SK-N-SH (cell line): ENCODE measurements around the gene GLRA1. TPM values are rescaled to one million over a fixed set of nuclear protein-coding genes. Genes with fewer than 3 reads are reported as not detected.

Experiments
- CTCF ChIA-PET: fragments of 300-600, 350-600 bp; formaldehyde crosslinking; extraction: SDS; loops from one replicate; lab custom pipeline; 2021; lab: Yijun Ruan, JAX
- POLR2A ChIA-PET: fragments of 350-600 bp; sonication (Branson Sonifier 250); formaldehyde crosslinking; extraction: SDS; loops from one replicate; lab custom pipeline; 2020; ENCODE audit warnings: antibody characterized with exemption, inconsistent platforms; lab: Yijun Ruan, JAX
- DNase-seq: peaks from one replicate; pipeline ENCODE4 v3.0.0; 2012
- H2AFZ ChIP-seq: fragments of 200-600 bp; sonication (generic); 2 replicates; pipeline ENCODE4 v1.8.1; 2016; ENCODE audit warnings: antibody characterized with exemption, mild to moderate bottlenecking, low read depth
- H3F3A ChIP-seq: fragments of 200-600 bp; sonication (generic); replicated peaks from 2 replicates; pipeline ENCODE3; 2016; ENCODE audit warnings: antibody characterized with exemption, mild to moderate bottlenecking; ENCODE audit not compliant: insufficient read depth
- H3K27ac ChIP-seq, 2 experiments: fragments of 200-500 bp in 1 of 2; fragments of 200-600 bp in 1 of 2; sonication (Bioruptor generic) in 1 of 2; sonication (generic), shearing (Covaris generic) in 1 of 2; 2 replicates each; pipeline versions ENCODE4 v1.5.1 to v1.6.1; 2014 to 2016; ENCODE audit warnings: low read depth in 2 of 2, inconsistent platforms in 1 of 2, low read length in 1 of 2, mild to moderate bottlenecking in 1 of 2, mixed read lengths in 1 of 2
- H3K27me3 ChIP-seq: fragments of 200-600 bp; sonication (generic), shearing (Covaris generic); 2 replicates; pipeline ENCODE4 v1.6.1; 2016; ENCODE audit warnings: mixed run types; ENCODE audit not compliant: insufficient read depth
- H3K36me3 ChIP-seq, 2 experiments: fragments of 200-500 bp in 1 of 2; fragments of 200-600 bp in 1 of 2; sonication (Bioruptor generic) in 1 of 2; sonication (generic) in 1 of 2; replicated peaks in 1 of 2; 2 replicates each; pipeline versions ENCODE3 to v1.5.1; 2014 to 2016; ENCODE audit warnings: low read length in 1 of 2, mild to moderate bottlenecking in 1 of 2; ENCODE audit not compliant: insufficient read depth in 2 of 2, control insufficient read depth in 1 of 2
- H3K4me1 ChIP-seq, 2 experiments: fragments of 200-500 bp in 1 of 2; fragments of 200-600 bp in 1 of 2; sonication (Bioruptor generic) in 1 of 2; sonication (generic), shearing (Covaris generic) in 1 of 2; 2 replicates each; pipeline versions ENCODE4 v1.5.1 to v1.6.1; 2014 to 2016; ENCODE audit warnings: low read depth in 1 of 2, low read length in 1 of 2, mixed run types in 1 of 2; ENCODE audit not compliant: insufficient read depth in 2 of 2, control insufficient read depth in 1 of 2
- H3K4me2 ChIP-seq: fragments of 200-600 bp; sonication (generic), shearing (Covaris generic); 2 replicates; pipeline ENCODE4 v1.6.1; 2017; ENCODE audit warnings: mixed run types
- H3K4me3 ChIP-seq, 2 experiments: fragments of 200-500 bp in 1 of 2; fragments of 200-600 bp in 1 of 2; sonication (Bioruptor generic) in 1 of 2; sonication (generic), shearing (Covaris generic) in 1 of 2; 2 replicates each; pipeline versions ENCODE4 v1.5.1 to v1.8.1; 2014 to 2016; ENCODE audit warnings: low read depth in 2 of 2, inconsistent platforms in 1 of 2, low read length in 1 of 2, mild to moderate bottlenecking in 1 of 2, mixed read lengths in 1 of 2, moderate library complexity in 1 of 2
- H3K79me2 ChIP-seq: fragments of 200-600 bp; sonication (generic); 2 replicates; pipeline ENCODE4 v1.8.1; 2017; ENCODE audit warnings: mild to moderate bottlenecking; ENCODE audit not compliant: insufficient read depth
- H3K9ac ChIP-seq: fragments of 200-600 bp; sonication (generic); 2 replicates; pipeline ENCODE4 v1.6.1; 2017; ENCODE audit warnings: mixed run types
- H3K9me2 ChIP-seq: fragments of 200-600 bp; sonication (generic); 2 replicates; pipeline ENCODE4 v1.6.1; 2017; ENCODE audit warnings: mixed run types
- H3K9me3 ChIP-seq: fragments of 200-600 bp; sonication (generic); 2 replicates; pipeline ENCODE4 v1.6.1; 2017; ENCODE audit warnings: mixed run types, mild to moderate bottlenecking, moderate library complexity
- H4K20me1 ChIP-seq: fragments of 200-600 bp; sonication (generic); 2 replicates; pipeline ENCODE4 v1.6.1; 2017; ENCODE audit warnings: mild to moderate bottlenecking, mixed run types; ENCODE audit not compliant: insufficient read depth
- FOSL2 ChIP-seq: IDR thresholded peaks from 2 replicates; pipeline ENCODE4 v1.4.0; 2012; ENCODE audit warnings: low read depth, mild to moderate bottlenecking, moderate library complexity, borderline replicate concordance
- GATA2 ChIP-seq: sonication (generic); formaldehyde crosslinking; IDR thresholded peaks from 2 replicates; pipeline ENCODE4 v1.5.0; 2020; ENCODE audit warnings: mild to moderate bottlenecking, missing genetic modification reagents
- JUND ChIP-seq: IDR thresholded peaks from 2 replicates; pipeline ENCODE4 v1.4.0; 2012
- NFIC ChIP-seq: IDR thresholded peaks from 2 replicates; pipeline ENCODE4 v1.4.0; 2012; ENCODE audit warnings: borderline replicate concordance
- REST ChIP-seq: IDR thresholded peaks from 2 replicates; pipeline ENCODE4 v1.6.1; 2012; ENCODE audit warnings: mild to moderate bottlenecking, low read depth, low read length, moderate library complexity
- RFX5 ChIP-seq: IDR thresholded peaks from 2 replicates; pipeline ENCODE4 v1.6.1; 2012; ENCODE audit warnings: mild to moderate bottlenecking, improper control_type of control experiment, low read length
- TCF12 ChIP-seq: IDR thresholded peaks from 2 replicates; pipeline ENCODE4 v1.4.0; 2012
- WGBS: methylation state at CpG from one replicate; pipeline ENCODE4 v1.1.6; 2017; ENCODE audit warnings: low lambda C conversion rate; 5-methylcytosine and 5-hydroxymethylcytosine counted together
- polyA plus RNA-seq, 3 experiments: library from polyadenylated mRNA; depleted of rRNA; stranded (reverse); fragments of >200 nt; gene quantifications; 2 replicates each; pipeline ENCODE4 v1.2.3, GENCODE V29; 2012

GLRA1 gene
- polyA plus RNA-seq, 1 of the 3 experiments (the other 2 are of a cell fraction): not detected

- no peak for TF ChIP-seq RFX5
- peak; percentile 52; the same call in 1 of the 2 replicates for TF ChIP-seq REST
- H3K9ac ChIP-seq: no peak overlapping the region
- H3K9me2 ChIP-seq: no peaks in the 10 kb centered on the region
- H3K27me3 ChIP-seq: no peaks in the 10 kb centered on the region
- H3K27ac ChIP-seq: peak overlapping the region in 1 of 2 experiments; percentile 31; a peak in 2 of 4 replicates
- ChIA-PET POLR2A (no interaction called here), CTCF (interaction anchor here (1.3 kb wide), 1 partner anchor 246 kb away, joined by 4 read pairs; no protein-coding TSS in a partner anchor)
- H3K4me3 ChIP-seq: no peak overlapping the region
- WGBS: 55% methylated on average over 2 of the region's 2 CpGs
- H3K79me2 ChIP-seq: no peaks in the 10 kb centered on the region
- no peak for DNase-seq
- no peaks in the 10 kb centered on the region for H3K36me3 ChIP-seq
- no peak overlapping the region for H2AFZ ChIP-seq
- H3F3A ChIP-seq: peaks cover 11% of the 10 kb centered on the region
- no peaks in the 10 kb centered on the region for H3K9me3 ChIP-seq
- H4K20me1 ChIP-seq: no peaks in the 10 kb centered on the region
- no peak overlapping the region for H3K4me2 ChIP-seq
- H3K4me1 ChIP-seq: peaks cover 0 to 9% of the 10 kb centered on the region in 2 experiments; a peak in 1 of 4 replicates
These were observed 27.6 kb downstream of the GLRA1 start for GRCh38 chr5:151897020-151897552.

DNA sequence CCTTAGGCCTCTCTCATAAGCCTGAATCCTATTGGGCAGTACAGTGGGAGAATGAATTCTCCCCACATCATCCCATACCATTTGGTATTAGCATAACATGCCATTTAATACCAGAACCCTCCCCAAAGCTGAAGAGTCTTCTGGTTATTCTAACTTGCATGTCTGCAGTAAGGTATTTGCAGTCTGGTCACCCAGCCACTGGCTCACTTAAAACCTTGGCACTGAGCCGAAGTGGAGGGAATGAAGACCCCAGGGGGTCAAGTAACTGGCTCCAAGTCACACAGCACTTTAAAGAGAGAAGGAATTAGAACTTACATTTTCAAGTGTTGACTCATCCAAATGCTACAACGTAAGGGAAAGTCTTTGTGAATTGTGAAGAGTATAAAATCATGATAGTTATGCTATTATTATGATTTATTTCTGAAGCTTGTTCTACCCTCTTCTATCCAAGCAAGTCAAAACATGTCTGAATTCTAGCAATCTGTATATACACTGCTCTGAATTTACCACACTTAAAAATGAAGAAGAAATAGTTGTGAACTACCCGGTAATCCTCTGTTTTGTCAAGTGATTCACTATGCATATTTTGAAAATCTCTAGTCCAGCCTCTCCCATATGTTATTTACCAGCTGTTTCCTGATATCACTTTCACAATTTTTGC, 28.5 kb downstream of the GLRA1 start:
- CTCF ChIA-PET: interaction anchor here (1.3 kb wide), 1 partner anchor 247 kb away, joined by 4 read pairs; no protein-coding TSS in a partner anchor
- H3F3A ChIP-seq: peaks cover 11% of the 10 kb centered on the region
- H4K20me1 ChIP-seq: no peaks in the 10 kb centered on the region
- WGBS: 17% methylated on average over 3 of the region's 3 CpGs
- H3K4me2 ChIP-seq: peak overlapping the region; percentile 44
- H2AFZ ChIP-seq: no peak overlapping the region
- no peaks in the 10 kb centered on the region for H3K36me3 ChIP-seq
- no peaks in the 10 kb centered on the region for H3K9me3 ChIP-seq
- DNase-seq: no peak
- no peaks in the 10 kb centered on the region for H3K9me2 ChIP-seq
- no peak overlapping the region for H3K9ac ChIP-seq
- H3K27ac ChIP-seq: peak overlapping the region in 1 of 2 experiments; percentile 31; a peak in 3 of 4 replicates
- TF ChIP-seq GATA2 (CRISPR knock-in tag) (no peak), JUND (peak; percentile 48), TCF12 (peak; percentile 18; the same call in 1 of the 2 replicates), NFIC (peak; percentile 67), FOSL2 (peak; percentile 6; the same call in 1 of the 2 replicates)
- TF ChIP-seq, all 33 proteins: peak for 4
- H3K27me3 ChIP-seq: no peaks in the 10 kb centered on the region
- peaks cover 0 to 9% of the 10 kb centered on the region in 2 experiments; a peak in 1 of 4 replicates for H3K4me1 ChIP-seq
- no peaks in the 10 kb centered on the region for H3K79me2 ChIP-seq
- POLR2A ChIA-PET: no interaction called here
- peak overlapping the region in 1 of 2 experiments; percentile 0; a peak in 1 of 4 replicates for H3K4me3 ChIP-seq
